Lower leg skin (tissue), 4 donors: Measurements from ENCODE around the gene HOXC6. TPM values are rescaled to one million over a fixed set of nuclear protein-coding genes. Genes with fewer than 3 reads are reported as not detected.

Source experiments
- DNase-seq, 2 donors: peaks; one replicate each; pipeline ENCODE4 v3.0.0-alpha.2; 2019; ENCODE audit warnings: low spot score in 2 of 2
- H3K4me3 ChIP-seq: fragments of 200-600 bp; sonication (generic); 2 replicates; pipeline ENCODE4 v1.5.1; 2017; ENCODE audit warnings: mild to moderate bottlenecking, low read depth; ENCODE audit not compliant: poor library complexity, severe bottlenecking
- CTCF ChIP-seq, 3 donors: fragments of 450-650 bp; IDR thresholded peaks; one replicate each; pipeline ENCODE4 v1.5.1; 2016; ENCODE audit warnings: antibody characterized with exemption in 3 of 3, mild to moderate bottlenecking in 3 of 3, moderate library complexity in 2 of 3
- POLR2A ChIP-seq, 2 donors: fragments of 450-650 bp; IDR thresholded peaks; one replicate each; pipeline ENCODE4 v1.6.1; 2016 to 2017; ENCODE audit warnings: antibody characterized with exemption in 2 of 2, mild to moderate bottlenecking in 1 of 2, moderate library complexity in 1 of 2
- WGBS, 2 donors: methylation state at CpG; one replicate each; pipeline ENCODE4 v1.1.5; 2018; 5-methylcytosine and 5-hydroxymethylcytosine counted together
- intact Hi-C: fragments of 100-400 bp; cut with DNase I; formaldehyde crosslinking; loops from one replicate; pipeline ENCODE4 v1.15.0; 2023; ENCODE audit warnings: low total_unique reads
- total RNA-seq, 4 donors: library from RNA; depleted of rRNA; stranded (reverse); fragments of >200 nt; gene quantifications; one replicate each; pipeline ENCODE4 v1.1.0, GENCODE V29; 2016

The HOXC6 gene
- total RNA-seq, 4 donors from 2014 or later, result 2.6 to 6.3 (median 3.7) TPM

GRCh38 chr12:54017027-54017788, 11.0 kb upstream of the HOXC6 start:
- TF ChIP-seq POLR2A (IDR thresholded peaks at IDR 0.05), result no peak
- 0% methylated on average over 24 of the region's 24 CpGs for WGBS, 2 donors
- no peak for DNase-seq
- peak overlapping the region; percentile 42 for H3K4me3 ChIP-seq
- intact Hi-C loops, result no loop called here

GRCh38 chr12:54017878-54018467, 10.3 kb upstream of the HOXC6 start:
- peak overlapping the region; percentile 42 for H3K4me3 ChIP-seq
- whole genome bisulfite sequencing, 2 donors, result 2% methylated on average over 7 to 34 of the region's 34 CpGs
- peak; percentile 90 to 98 for DNase-seq
- intact Hi-C loops, result no loop called here
- no peak for TF ChIP-seq CTCF (IDR thresholded peaks at IDR 0.05)
- peak in 1 of 2 donors; percentile 30 for TF ChIP-seq POLR2A (IDR thresholded peaks at IDR 0.05)

- TF ChIP-seq CTCF (IDR thresholded peaks at IDR 0.05) (no peak), POLR2A (IDR thresholded peaks at IDR 0.05) (no peak)
- H3K4me3 ChIP-seq, result peak overlapping the region; percentile 42
- peak; percentile 75 to 95 for DNase-seq
- intact Hi-C loops, result no loop called here
- 3 to 11% methylated on average over 25 to 29 of the region's 29 CpGs for WGBS, 2 donors
Observed at GRCh38 chr12:54018468-54018984, 9.7 kb upstream of the HOXC6 start.

- TF ChIP-seq POLR2A (IDR thresholded peaks at IDR 0.05) (no peak), CTCF (IDR thresholded peaks at IDR 0.05) (no peak)
- WGBS, 2 donors, result 4 to 9% methylated on average over 34 to 42 of the region's 43 CpGs
Observed at GRCh38 chr12:54019091-54019811, 9.0 kb upstream of the HOXC6 start.

GRCh38 chr12:54019924-54020590, 8.2 kb upstream of the HOXC6 start:
- intact Hi-C loops, result no loop called here
- TF ChIP-seq POLR2A (IDR thresholded peaks at IDR 0.05), result no peak
- TF ChIP-seq CTCF (IDR thresholded peaks at IDR 0.05), result no peak
- DNase-seq, result no peak
- H3K4me3 ChIP-seq, result no peak overlapping the region
- whole genome bisulfite sequencing, 2 donors, result 12 to 14% methylated on average over 10 of the region's 10 CpGs

More at GRCh38 chr12:54019091-54019811, 9.0 kb upstream of the HOXC6 start:
- DNase-seq, result no peak
- H3K4me3 ChIP-seq, result no peak overlapping the region
- intact Hi-C loops, result no loop called here
